ENCODE measurements around the gene CHRNE. TPM values are rescaled to one million over a fixed set of nuclear protein-coding genes. Genes with fewer than 3 reads are reported as not detected.

CHRNE gene
- total and polyA plus RNA-seq, 2 of the 13 experiments (the other 11 are each of a cell fraction or from before 2014, with no cell fraction given), result 0.53 to 0.59 TPM

DNA sequence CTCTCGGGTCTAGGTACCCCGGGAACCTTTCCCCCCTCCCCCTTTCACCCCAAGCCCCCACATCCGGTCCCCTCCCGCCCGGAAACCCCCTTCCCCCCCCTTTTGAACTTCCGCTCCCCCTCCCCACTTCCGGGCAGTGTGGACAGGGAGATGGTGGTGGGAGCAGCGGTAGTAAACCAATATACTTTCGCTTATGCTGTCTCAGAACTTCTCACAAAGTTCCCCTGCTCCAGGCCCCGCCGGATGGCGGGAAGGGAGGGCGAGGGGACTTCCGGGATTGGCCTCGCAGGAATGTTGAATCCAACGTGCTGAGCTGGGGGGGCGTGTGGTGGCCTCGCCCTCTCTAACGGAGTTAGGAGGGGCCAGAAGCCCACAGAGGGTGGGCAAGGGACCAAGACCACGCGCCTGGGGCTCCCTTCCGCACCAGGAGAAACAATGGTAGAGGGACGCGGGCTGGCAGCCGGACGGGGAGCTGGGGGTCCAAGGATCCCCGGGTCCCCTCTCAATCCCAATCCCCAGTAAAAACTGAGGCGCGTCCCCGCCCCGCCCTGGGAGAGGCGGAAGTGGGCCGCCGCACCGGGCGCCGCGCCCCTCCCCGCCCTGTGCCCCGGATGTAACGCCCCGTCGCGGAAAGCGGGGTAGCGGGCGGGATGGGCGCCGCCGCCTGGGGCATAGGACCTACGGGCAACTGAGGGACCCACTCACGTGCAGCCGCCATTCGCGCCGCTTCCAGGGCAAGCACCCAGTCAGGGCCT, 44.7 kb upstream of the CHRNE start (continued):
- TF ChIP-seq, protein P1, sequence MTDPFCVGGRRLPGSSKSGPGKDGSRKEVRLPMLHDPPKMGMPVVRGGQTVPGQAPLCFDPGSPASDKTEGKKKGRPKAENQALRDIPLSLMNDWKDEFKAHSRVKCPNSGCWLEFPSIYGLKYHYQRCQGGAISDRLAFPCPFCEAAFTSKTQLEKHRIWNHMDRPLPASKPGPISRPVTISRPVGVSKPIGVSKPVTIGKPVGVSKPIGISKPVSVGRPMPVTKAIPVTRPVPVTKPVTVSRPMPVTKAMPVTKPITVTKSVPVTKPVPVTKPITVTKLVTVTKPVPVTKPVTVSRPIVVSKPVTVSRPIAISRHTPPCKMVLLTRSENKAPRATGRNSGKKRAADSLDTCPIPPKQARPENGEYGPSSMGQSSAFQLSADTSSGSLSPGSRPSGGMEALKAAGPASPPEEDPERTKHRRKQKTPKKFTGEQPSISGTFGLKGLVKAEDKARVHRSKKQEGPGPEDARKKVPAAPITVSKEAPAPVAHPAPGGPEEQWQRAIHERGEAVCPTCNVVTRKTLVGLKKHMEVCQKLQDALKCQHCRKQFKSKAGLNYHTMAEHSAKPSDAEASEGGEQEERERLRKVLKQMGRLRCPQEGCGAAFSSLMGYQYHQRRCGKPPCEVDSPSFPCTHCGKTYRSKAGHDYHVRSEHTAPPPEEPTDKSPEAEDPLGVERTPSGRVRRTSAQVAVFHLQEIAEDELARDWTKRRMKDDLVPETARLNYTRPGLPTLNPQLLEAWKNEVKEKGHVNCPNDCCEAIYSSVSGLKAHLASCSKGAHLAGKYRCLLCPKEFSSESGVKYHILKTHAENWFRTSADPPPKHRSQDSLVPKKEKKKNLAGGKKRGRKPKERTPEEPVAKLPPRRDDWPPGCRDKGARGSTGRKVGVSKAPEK (CRISPR knock-in tag; IDR thresholded peaks at IDR 0.05; ENCODE audit: borderline replicate concordance), result no peak
- TF ChIP-seq, protein P2, sequence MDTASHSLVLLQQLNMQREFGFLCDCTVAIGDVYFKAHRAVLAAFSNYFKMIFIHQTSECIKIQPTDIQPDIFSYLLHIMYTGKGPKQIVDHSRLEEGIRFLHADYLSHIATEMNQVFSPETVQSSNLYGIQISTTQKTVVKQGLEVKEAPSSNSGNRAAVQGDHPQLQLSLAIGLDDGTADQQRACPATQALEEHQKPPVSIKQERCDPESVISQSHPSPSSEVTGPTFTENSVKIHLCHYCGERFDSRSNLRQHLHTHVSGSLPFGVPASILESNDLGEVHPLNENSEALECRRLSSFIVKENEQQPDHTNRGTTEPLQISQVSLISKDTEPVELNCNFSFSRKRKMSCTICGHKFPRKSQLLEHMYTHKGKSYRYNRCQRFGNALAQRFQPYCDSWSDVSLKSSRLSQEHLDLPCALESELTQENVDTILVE (CRISPR knock-in tag; IDR thresholded peaks at IDR 0.05), result no peak
- TF ChIP-seq, protein P3, sequence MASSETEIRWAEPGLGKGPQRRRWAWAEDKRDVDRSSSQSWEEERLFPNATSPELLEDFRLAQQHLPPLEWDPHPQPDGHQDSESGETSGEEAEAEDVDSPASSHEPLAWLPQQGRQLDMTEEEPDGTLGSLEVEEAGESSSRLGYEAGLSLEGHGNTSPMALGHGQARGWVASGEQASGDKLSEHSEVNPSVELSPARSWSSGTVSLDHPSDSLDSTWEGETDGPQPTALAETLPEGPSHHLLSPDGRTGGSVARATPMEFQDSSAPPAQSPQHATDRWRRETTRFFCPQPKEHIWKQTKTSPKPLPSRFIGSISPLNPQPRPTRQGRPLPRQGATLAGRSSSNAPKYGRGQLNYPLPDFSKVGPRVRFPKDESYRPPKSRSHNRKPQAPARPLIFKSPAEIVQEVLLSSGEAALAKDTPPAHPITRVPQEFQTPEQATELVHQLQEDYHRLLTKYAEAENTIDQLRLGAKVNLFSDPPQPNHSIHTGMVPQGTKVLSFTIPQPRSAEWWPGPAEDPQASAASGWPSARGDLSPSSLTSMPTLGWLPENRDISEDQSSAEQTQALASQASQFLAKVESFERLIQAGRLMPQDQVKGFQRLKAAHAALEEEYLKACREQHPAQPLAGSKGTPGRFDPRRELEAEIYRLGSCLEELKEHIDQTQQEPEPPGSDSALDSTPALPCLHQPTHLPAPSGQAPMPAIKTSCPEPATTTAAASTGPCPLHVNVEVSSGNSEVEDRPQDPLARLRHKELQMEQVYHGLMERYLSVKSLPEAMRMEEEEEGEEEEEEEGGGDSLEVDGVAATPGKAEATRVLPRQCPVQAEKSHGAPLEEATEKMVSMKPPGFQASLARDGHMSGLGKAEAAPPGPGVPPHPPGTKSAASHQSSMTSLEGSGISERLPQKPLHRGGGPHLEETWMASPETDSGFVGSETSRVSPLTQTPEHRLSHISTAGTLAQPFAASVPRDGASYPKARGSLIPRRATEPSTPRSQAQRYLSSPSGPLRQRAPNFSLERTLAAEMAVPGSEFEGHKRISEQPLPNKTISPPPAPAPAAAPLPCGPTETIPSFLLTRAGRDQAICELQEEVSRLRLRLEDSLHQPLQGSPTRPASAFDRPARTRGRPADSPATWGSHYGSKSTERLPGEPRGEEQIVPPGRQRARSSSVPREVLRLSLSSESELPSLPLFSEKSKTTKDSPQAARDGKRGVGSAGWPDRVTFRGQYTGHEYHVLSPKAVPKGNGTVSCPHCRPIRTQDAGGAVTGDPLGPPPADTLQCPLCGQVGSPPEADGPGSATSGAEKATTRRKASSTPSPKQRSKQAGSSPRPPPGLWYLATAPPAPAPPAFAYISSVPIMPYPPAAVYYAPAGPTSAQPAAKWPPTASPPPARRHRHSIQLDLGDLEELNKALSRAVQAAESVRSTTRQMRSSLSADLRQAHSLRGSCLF (CRISPR knock-in tag; IDR thresholded peaks at IDR 0.05; ENCODE audit: borderline replicate concordance), result no peak
- TF ChIP-seq EZH2 (conservative IDR thresholded peaks at IDR 0.05; ENCODE audit: low read depth, low read length) (no peak), ZNF644 (CRISPR knock-in tag; IDR thresholded peaks at IDR 0.05; ENCODE audit: low read depth) (no peak), NFKBIZ (CRISPR knock-in tag; IDR thresholded peaks at IDR 0.05) (no peak), ZBTB43 (CRISPR knock-in tag; conservative IDR thresholded peaks at IDR 0.05) (no peak), SUZ12 (IDR thresholded peaks at IDR 0.05; ENCODE audit: low read depth, low read length) (no peak), NKX3-1 (CRISPR knock-in tag; IDR thresholded peaks at IDR 0.05) (no peak), CBX5 (CRISPR knock-in tag; IDR thresholded peaks at IDR 0.05; ENCODE audit: borderline replicate concordance) (no peak), ATF1 (CRISPR knock-in tag; IDR thresholded peaks at IDR 0.05) (no peak), AFF4 (CRISPR knock-in tag; IDR thresholded peaks at IDR 0.05) (no peak)
- TF ChIP-seq, protein P4, sequence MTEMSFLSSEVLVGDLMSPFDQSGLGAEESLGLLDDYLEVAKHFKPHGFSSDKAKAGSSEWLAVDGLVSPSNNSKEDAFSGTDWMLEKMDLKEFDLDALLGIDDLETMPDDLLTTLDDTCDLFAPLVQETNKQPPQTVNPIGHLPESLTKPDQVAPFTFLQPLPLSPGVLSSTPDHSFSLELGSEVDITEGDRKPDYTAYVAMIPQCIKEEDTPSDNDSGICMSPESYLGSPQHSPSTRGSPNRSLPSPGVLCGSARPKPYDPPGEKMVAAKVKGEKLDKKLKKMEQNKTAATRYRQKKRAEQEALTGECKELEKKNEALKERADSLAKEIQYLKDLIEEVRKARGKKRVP (CRISPR knock-in tag; IDR thresholded peaks at IDR 0.05), result no peak; a peak in 1 of 4 replicates
